Neural crest cell (in vitro differentiated cells): Measurements from ENCODE around the gene MYO1E. TPM values are rescaled to one million over a fixed set of nuclear protein-coding genes. Genes with fewer than 3 reads are reported as not detected.
A peak's percentile ranks its signal among the peaks of the same experiment; 100 is the strongest.

Experiments used
- DNase-seq: peaks from one replicate; pipeline ENCODE4 v3.0.0; 2021; ENCODE audit warnings: low read depth, mixed read lengths, low spot score
- H3K27ac Mint-ChIP-seq: one replicate; pipeline ENCODE4 v1.8.0; 2021; ENCODE audit warnings: mild to moderate bottlenecking, mixed read lengths; ENCODE audit not compliant: unreplicated experiment
- H3K27me3 Mint-ChIP-seq: 2 replicates; pipeline ENCODE4 v1.8.0; 2021; ENCODE audit warnings: low read depth, mild to moderate bottlenecking, mixed read lengths
- H3K36me3 Mint-ChIP-seq: 2 replicates; pipeline ENCODE4 v1.8.0; 2021; ENCODE audit warnings: low read depth, mild to moderate bottlenecking, mixed read lengths
- H3K4me1 Mint-ChIP-seq: 2 replicates; pipeline ENCODE4 v1.8.0; 2021; ENCODE audit warnings: mixed read lengths
- H3K4me3 Mint-ChIP-seq: one replicate; pipeline ENCODE4 v1.8.0; 2021; ENCODE audit warnings: mild to moderate bottlenecking, mixed read lengths
- H3K9me3 Mint-ChIP-seq: 2 replicates; pipeline ENCODE4 v1.8.0; 2021; ENCODE audit warnings: mixed read lengths
- CTCF ChIP-seq: fragments of 200-600 bp; sonication (generic); conservative IDR thresholded peaks from 2 replicates; pipeline ENCODE4 v1.5.0; 2021; ENCODE audit warnings: antibody characterized with exemption, mild to moderate bottlenecking
- total RNA-seq: library from RNA; stranded (reverse); gene quantifications from 2 replicates; pipeline ENCODE4 v1.2.1, GENCODE V29; 2021

The MYO1E gene
- total RNA-seq, 1 donor from 2014 or later, result 34.5 TPM

- no peaks in the 10 kb centered on the region for H3K36me3 Mint-ChIP-seq
- DNase-seq, result no peak
- no peak overlapping the region for H3K27ac Mint-ChIP-seq
- H3K4me3 Mint-ChIP-seq, result no peak overlapping the region
- TF ChIP-seq CTCF, result no peak
- H3K4me1 Mint-ChIP-seq, result peaks cover 11% of the 10 kb centered on the region
- H3K27me3 Mint-ChIP-seq, result peaks cover 9% of the 10 kb centered on the region
- no peaks in the 10 kb centered on the region for H3K9me3 Mint-ChIP-seq
Measured at GRCh38 chr15:59377924-59378323, 5.3 kb upstream of the MYO1E start.

- no peak for TF ChIP-seq CTCF
- peaks cover 15% of the 10 kb centered on the region for H3K4me1 Mint-ChIP-seq
- H3K27me3 Mint-ChIP-seq, result peaks cover 15% of the 10 kb centered on the region
- H3K9me3 Mint-ChIP-seq, result no peaks in the 10 kb centered on the region
- no peaks in the 10 kb centered on the region for H3K36me3 Mint-ChIP-seq
- no peak overlapping the region for H3K4me3 Mint-ChIP-seq
- no peak overlapping the region for H3K27ac Mint-ChIP-seq
- no peak for DNase-seq
Measured at GRCh38 chr15:59376733-59377132, 4.1 kb upstream of the MYO1E start.

GRCh38 chr15:59373215-59373614 is 544 bp upstream of the MYO1E start:
- Mint-ChIP-seq H3K9me3 (no peaks in the 10 kb centered on the region), H3K4me1 (peaks cover 19% of the 10 kb centered on the region), H3K4me3 (peak overlapping the region; percentile 97), H3K27ac (peak overlapping the region; percentile 94), H3K27me3 (peaks cover 32% of the 10 kb centered on the region), H3K36me3 (no peaks in the 10 kb centered on the region)
- TF ChIP-seq CTCF, result no peak
- no peak for DNase-seq

GRCh38 chr15:59371458-59372351 is 966 bp downstream of the MYO1E start:
- no peaks in the 10 kb centered on the region for H3K9me3 Mint-ChIP-seq
- peak overlapping the region; percentile 97 for H3K4me3 Mint-ChIP-seq
- peaks cover 32% of the 10 kb centered on the region for H3K27me3 Mint-ChIP-seq
- H3K36me3 Mint-ChIP-seq, result no peaks in the 10 kb centered on the region
- peaks cover 19% of the 10 kb centered on the region for H3K4me1 Mint-ChIP-seq
- no peak for DNase-seq
- TF ChIP-seq CTCF, result no peak
- H3K27ac Mint-ChIP-seq, result no peak overlapping the region

GRCh38 chr15:59369597-59369996 is 3.1 kb downstream of the MYO1E start:
- H3K27me3 Mint-ChIP-seq, result peaks cover 32% of the 10 kb centered on the region
- H3K4me1 Mint-ChIP-seq, result peaks cover 19% of the 10 kb centered on the region
- no peak overlapping the region for H3K27ac Mint-ChIP-seq
- H3K36me3 Mint-ChIP-seq, result no peaks in the 10 kb centered on the region
- TF ChIP-seq CTCF, result no peak
- no peak for DNase-seq
- no peaks in the 10 kb centered on the region for H3K9me3 Mint-ChIP-seq
- H3K4me3 Mint-ChIP-seq, result peak overlapping the region; percentile 96
